Measurements from ENCODE around the gene DAGLB.

- no peak for TF ChIP-seq POLR2A (IDR thresholded peaks at IDR 0.05)
- TF ChIP-seq CTCF (IDR thresholded peaks at IDR 0.05): no peak
These were observed 14.3 kb upstream of the DAGLB start for GRCh38 chr7:6461946-6462550.
